G401.6 (cell line): ENCODE results near the gene KCND1.

ENCODE experiments used
- FAIRE-seq: peaks from 2 replicates; lab custom pipeline; 2012; peaks lifted over from hg19 to GRCh38; lab: Jason Lieb, UNC

Gene KCND1

GRCh38 chrX:48937054-48937907 is 34.4 kb downstream of the KCND1 start:
- no peak for FAIRE-seq

- FAIRE-seq: no peak
Measured at GRCh38 chrX:48936429-48937053, 35.1 kb downstream of the KCND1 start.

GRCh38 chrX:48935301-48935670 is 36.4 kb downstream of the KCND1 start:
- no peak for FAIRE-seq

- no peak for FAIRE-seq
Measured at GRCh38 chrX:48934581-48935300, 36.9 kb downstream of the KCND1 start.

GRCh38 chrX:48933757-48934156 is 37.9 kb downstream of the KCND1 start:
- FAIRE-seq: no peak

GRCh38 chrX:48927736-48928382 is 43.8 kb downstream of the KCND1 start:
- FAIRE-seq: no peak

- FAIRE-seq: no peak
Measured at GRCh38 chrX:48927123-48927522, 44.5 kb downstream of the KCND1 start.

GRCh38 chrX:48924270-48924669 is 47.4 kb downstream of the KCND1 start:
- no peak for FAIRE-seq

- FAIRE-seq: no peak
Measured at GRCh38 chrX:48923771-48924170, 47.9 kb downstream of the KCND1 start.

GRCh38 chrX:48920718-48921104 is 50.9 kb downstream of the KCND1 start:
- no peak for FAIRE-seq

- peak; percentile 41 for FAIRE-seq
Measured at GRCh38 chrX:48919947-48920717, 51.5 kb downstream of the KCND1 start.

GRCh38 chrX:48919360-48919841 is 52.2 kb downstream of the KCND1 start:
- no peak for FAIRE-seq

- FAIRE-seq: peak; percentile 100
Measured at GRCh38 chrX:48918643-48919340, 52.9 kb downstream of the KCND1 start, which contains the start of gene PIM2. Gene PIM2, minus strand, starts transcription at chrX:48919024. Its CDS starts 190 bp downstream, at chrX:48918834.

- no peak for FAIRE-seq
Measured at GRCh38 chrX:48918301-48918642, 53.4 kb downstream of the KCND1 start.

GRCh38 chrX:48917139-48918001 is 54.3 kb downstream of the KCND1 start:
- peak; percentile 98 for FAIRE-seq

- no peak for FAIRE-seq
Measured at GRCh38 chrX:48914593-48915493, 56.8 kb downstream of the KCND1 start.

GRCh38 chrX:48913605-48914366 is 57.9 kb downstream of the KCND1 start:
- FAIRE-seq: no peak
